Skeletal muscle satellite cell (primary cell): ENCODE measurements around the gene SOCS1.

ENCODE experiments used
- H3K27me3 ChIP-seq: 2 replicates; pipeline ENCODE4 v1.7.0; 2013; ENCODE audit warnings: low read length; ENCODE audit not compliant: control insufficient read depth, insufficient read depth
- H3K36me3 ChIP-seq: 2 replicates; pipeline ENCODE4 v1.7.0; 2013; ENCODE audit warnings: mild to moderate bottlenecking, control low read depth, low read length; ENCODE audit not compliant: insufficient read depth
- H3K4me1 ChIP-seq: 2 replicates; pipeline ENCODE4 v1.7.0; 2013; ENCODE audit warnings: low read length; ENCODE audit not compliant: control insufficient read depth, insufficient read depth
- H3K4me2 ChIP-seq: 2 replicates; pipeline ENCODE4 v1.7.0; 2013; ENCODE audit warnings: mild to moderate bottlenecking, low read length
- H3K4me3 ChIP-seq: 2 replicates; pipeline ENCODE4 v1.7.0; 2013; ENCODE audit warnings: low read length
- H3K9ac ChIP-seq: 2 replicates; pipeline ENCODE4 v1.7.0; 2013; ENCODE audit warnings: mild to moderate bottlenecking, low read depth, low read length, moderate library complexity
- H3K9me3 ChIP-seq: replicated peaks from 2 replicates; pipeline ENCODE4 v1.7.0; 2013; ENCODE audit warnings: mild to moderate bottlenecking, control low read depth, low read length

The SOCS1 gene

GRCh38 chr16:11280616-11281522 lies 24.9 kb upstream of the SOCS1 start, which contains the start of gene PRM1:
Gene PRM1, minus strand, starts transcription at chr16:11281330. Its CDS starts 92 bp downstream, at chr16:11281238.
- no peak within 1 kb of the TSS for H3K9ac ChIP-seq
- no peaks in the 10 kb centered on the region for H3K36me3 ChIP-seq
- no peak within 1 kb of the TSS for H3K4me2 ChIP-seq
- no peaks in the 10 kb centered on the region for H3K4me1 ChIP-seq
- H3K9me3 ChIP-seq: no peaks in the 10 kb centered on the region
- no peak within 1 kb of the TSS for H3K4me3 ChIP-seq
- H3K27me3 ChIP-seq: peaks cover 64% of the 10 kb centered on the region

DNA sequence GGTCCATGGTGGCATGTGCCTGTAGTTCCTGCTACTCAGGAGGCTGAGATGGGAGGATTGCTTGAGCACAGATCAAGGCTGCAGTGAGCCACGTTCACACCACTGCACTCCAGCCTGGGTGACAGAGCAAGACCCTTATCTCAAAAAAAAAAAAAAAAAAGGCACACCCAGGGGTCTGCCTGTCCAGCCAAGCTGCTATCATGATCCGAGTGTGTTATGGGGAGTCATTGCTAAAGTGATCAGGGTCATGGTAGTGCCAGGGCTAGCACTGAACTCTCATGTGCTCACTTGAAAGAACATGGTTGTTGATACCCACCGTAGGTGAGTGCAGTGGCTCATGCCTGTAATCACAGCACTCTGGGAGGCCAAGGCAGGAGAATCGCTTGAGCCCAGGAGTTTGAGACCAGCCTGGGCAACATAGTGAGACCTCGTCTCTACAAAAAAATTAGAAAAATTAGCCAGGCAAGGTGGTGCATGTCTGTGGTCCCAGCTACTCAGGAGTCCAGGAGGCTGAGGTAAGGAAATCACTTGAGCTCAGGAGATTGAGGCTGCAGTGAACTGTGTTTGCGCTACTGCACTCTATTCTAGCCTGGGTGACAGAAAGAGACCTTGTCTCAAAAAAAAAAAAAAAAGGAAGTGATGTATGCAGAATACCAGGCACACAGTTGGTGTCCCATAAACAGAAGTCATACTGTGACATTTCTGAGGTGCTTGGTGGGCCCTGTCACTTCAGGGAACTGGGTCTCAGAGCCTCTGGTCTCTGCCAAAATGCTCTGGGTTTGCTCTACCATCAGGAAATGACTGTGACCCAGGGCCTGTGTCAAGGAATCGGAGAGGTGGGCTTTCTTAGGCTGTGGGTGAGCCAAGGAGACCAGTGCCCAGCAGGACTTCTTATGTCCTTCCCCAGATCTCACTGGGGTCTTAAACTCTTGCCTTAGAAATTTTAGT lies 23.0 kb upstream of the SOCS1 start:
- Histone ChIP-seq H3K4me1 (no peaks in the 10 kb centered on the region), H3K9me3 (no peaks in the 10 kb centered on the region), H3K27me3 (peaks cover 53% of the 10 kb centered on the region), H3K4me3 (no peak overlapping the region), H3K4me2 (no peak overlapping the region), H3K36me3 (no peaks in the 10 kb centered on the region), H3K9ac (no peak overlapping the region)

- H3K9ac ChIP-seq: no peak overlapping the region
- peaks cover 44% of the 10 kb centered on the region for H3K27me3 ChIP-seq
- H3K36me3 ChIP-seq: no peaks in the 10 kb centered on the region
- no peaks in the 10 kb centered on the region for H3K9me3 ChIP-seq
- no peak overlapping the region for H3K4me2 ChIP-seq
- H3K4me3 ChIP-seq: no peak overlapping the region
- no peaks in the 10 kb centered on the region for H3K4me1 ChIP-seq
Measured at GRCh38 chr16:11277607-11278337, 21.8 kb upstream of the SOCS1 start.

GRCh38 chr16:11276896-11277593 lies 21.0 kb upstream of the SOCS1 start:
- no peaks in the 10 kb centered on the region for H3K9me3 ChIP-seq
- H3K4me3 ChIP-seq: no peak overlapping the region
- no peaks in the 10 kb centered on the region for H3K36me3 ChIP-seq
- H3K4me2 ChIP-seq: no peak overlapping the region
- H3K27me3 ChIP-seq: peaks cover 40% of the 10 kb centered on the region
- no peaks in the 10 kb centered on the region for H3K4me1 ChIP-seq
- H3K9ac ChIP-seq: no peak overlapping the region

DNA sequence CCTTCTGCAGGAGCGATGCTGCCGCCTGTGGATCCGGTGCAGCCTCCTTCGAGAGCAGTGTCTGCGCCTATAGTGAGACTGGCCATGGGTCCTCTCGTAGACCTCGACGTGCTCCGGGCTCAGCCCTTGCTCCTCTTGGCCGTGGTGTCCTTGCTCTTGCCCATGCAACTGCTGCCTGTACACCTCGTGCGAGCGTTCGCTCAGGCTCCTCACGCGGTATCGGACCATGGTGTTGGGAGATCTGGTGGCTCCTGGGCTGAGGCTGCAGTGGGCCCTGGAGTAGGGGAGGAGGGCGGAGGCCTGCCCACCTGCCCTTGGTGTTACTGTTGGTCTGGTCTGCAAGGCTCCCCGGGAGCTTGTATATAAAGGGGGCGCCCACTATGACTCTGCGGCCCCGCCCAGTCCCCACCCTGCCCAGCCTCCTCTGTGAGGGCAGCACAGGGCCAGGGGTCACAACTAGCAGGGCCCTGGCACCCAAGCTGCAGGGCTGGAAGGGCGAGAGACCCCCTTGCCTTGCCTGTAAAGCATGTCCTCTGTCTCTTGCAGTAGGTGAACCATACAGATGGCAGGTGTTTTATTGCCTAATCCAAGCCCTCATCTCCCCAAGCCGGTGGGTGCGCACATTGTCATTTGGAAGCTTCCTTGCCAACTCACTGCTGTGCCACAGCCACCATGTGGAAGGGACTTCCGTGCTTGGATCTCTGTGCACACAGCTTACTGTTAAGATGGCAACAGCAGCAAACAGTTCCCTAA lies 20.3 kb upstream of the SOCS1 start, which contains the start of gene PRM2:
PRM2 (minus strand) TSS at position 338 of the 753 bp plus-strand sequence; CDS start at position 228, 110 bp downstream.
- H3K4me1 ChIP-seq: no peaks in the 10 kb centered on the region
- no peaks in the 10 kb centered on the region for H3K9me3 ChIP-seq
- H3K4me3 ChIP-seq: no peak within 1 kb of the TSS
- H3K4me2 ChIP-seq: no peak within 1 kb of the TSS
- H3K27me3 ChIP-seq: peaks cover 44% of the 10 kb centered on the region
- H3K36me3 ChIP-seq: no peaks in the 10 kb centered on the region
- H3K9ac ChIP-seq: no peak within 1 kb of the TSS

GRCh38 chr16:11274964-11275363 lies 19.0 kb upstream of the SOCS1 start:
- Histone ChIP-seq H3K9ac (no peak overlapping the region), H3K4me3 (no peak overlapping the region), H3K9me3 (no peaks in the 10 kb centered on the region), H3K4me1 (no peaks in the 10 kb centered on the region), H3K36me3 (no peaks in the 10 kb centered on the region), H3K4me2 (no peak overlapping the region), H3K27me3 (peaks cover 54% of the 10 kb centered on the region)

DNA sequence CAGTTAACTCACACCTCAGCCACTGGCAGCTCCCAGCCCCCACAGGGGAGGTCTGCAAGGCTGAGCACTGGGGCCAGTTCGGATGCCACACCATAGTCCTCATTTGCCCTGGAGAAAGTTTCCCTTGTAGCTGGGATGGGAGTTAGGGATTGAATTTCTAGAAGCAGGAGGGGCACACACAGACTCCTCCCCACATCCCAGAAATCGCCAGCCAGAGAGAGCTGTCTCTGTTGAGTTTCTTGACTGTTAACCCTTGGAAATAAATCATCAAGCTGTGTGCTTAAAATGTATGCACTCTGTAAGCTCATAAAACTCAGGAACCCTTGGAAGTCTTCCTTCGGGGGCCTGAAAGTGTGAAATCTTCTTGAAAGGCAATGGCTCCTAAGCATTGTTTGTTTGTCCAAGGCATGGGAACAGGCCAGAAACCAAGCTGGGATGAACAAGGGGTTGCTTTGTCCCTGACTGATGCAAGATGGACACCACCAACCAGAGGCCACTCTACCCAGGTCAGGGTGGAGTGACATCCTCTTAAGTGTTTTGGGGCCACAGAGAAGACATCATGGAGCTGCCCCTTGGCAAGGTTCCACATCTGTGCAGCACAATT lies 17.8 kb upstream of the SOCS1 start:
- H3K36me3 ChIP-seq: no peaks in the 10 kb centered on the region
- no peak overlapping the region for H3K4me2 ChIP-seq
- H3K4me1 ChIP-seq: no peaks in the 10 kb centered on the region
- peaks cover 50% of the 10 kb centered on the region for H3K27me3 ChIP-seq
- H3K9me3 ChIP-seq: no peaks in the 10 kb centered on the region
- H3K9ac ChIP-seq: no peak overlapping the region
- no peak overlapping the region for H3K4me3 ChIP-seq

DNA sequence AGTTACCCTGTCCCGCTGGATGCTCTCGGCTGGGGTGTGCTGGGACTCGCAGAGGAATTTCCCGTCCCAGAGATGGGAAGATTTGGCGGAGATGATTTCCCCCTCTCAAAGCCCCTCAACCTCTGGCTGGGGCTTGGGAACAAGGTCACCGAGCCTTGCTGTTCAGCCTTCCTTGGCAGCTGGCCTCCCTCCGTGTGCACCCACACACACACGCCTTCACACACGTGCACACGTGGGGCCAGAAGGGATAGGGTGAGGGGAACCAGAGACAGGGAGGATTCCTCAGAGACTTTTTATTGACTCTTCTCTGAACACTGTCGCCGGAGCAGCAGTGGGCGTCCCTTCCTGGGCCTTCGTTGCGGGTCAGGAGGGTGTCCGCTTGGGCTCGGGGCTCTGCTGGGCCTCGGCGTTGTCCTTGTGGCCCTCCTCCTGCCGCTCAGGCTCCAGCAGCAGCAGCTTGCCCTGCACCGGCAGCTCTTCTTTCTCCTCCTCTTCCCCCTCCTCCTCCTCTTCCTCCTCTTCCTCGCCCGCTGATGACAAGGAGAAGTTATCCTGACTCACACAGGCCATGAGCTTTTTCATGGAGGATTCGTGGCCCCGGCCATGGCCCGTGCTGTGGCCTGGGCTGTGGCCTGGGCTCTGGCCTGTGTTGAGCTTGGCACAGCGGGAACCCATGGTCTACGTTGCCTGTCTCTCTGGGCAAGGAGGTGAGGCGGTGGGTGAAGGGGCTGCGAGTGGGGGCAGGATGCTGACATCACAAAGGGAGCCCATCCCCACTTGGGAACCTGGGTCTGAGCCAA lies 17.1 kb upstream of the SOCS1 start, which contains the start of gene PRM3:
PRM3 (minus strand) TSS at position 709 of the 800 bp plus-strand sequence; CDS start at position 675, 34 bp downstream.
- Histone ChIP-seq H3K36me3 (no peaks in the 10 kb centered on the region), H3K9me3 (no peaks in the 10 kb centered on the region), H3K27me3 (peaks cover 50% of the 10 kb centered on the region), H3K4me2 (no peak within 1 kb of the TSS), H3K9ac (no peak within 1 kb of the TSS), H3K4me1 (no peaks in the 10 kb centered on the region), H3K4me3 (no peak within 1 kb of the TSS)

DNA sequence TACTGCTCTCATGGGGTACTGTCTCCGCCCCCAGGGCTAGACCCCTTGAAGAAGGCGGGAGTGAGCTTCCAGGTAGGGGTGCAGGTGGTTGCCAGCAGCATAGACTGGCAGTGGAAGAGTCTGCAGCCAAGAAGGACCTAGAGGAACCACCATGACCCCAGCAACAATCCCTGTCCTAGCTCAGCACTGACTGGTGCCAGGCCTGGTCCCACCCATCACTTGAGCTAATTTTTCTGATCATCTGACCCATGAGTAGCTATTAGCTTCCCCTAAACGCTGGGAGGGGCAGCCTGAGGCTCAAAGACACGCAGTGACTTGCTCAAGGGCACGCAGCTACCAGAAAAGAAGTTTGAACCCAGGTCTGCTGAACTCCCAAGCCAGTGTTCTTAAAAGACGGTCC lies 16.5 kb upstream of the SOCS1 start:
- H3K36me3 ChIP-seq: no peaks in the 10 kb centered on the region
- no peak overlapping the region for H3K9ac ChIP-seq
- H3K9me3 ChIP-seq: no peaks in the 10 kb centered on the region
- no peaks in the 10 kb centered on the region for H3K4me1 ChIP-seq
- peaks cover 44% of the 10 kb centered on the region for H3K27me3 ChIP-seq
- no peak overlapping the region for H3K4me3 ChIP-seq
- H3K4me2 ChIP-seq: no peak overlapping the region
